ENCODE results near the gene PANX2. TPM values are rescaled to one million over a fixed set of nuclear protein-coding genes. Genes with fewer than 3 reads are reported as not detected.

The PANX2 gene
- total RNA-seq, 4 donors from 2014 or later = 0.40 to 0.83 TPM; not detected in 2

DNA sequence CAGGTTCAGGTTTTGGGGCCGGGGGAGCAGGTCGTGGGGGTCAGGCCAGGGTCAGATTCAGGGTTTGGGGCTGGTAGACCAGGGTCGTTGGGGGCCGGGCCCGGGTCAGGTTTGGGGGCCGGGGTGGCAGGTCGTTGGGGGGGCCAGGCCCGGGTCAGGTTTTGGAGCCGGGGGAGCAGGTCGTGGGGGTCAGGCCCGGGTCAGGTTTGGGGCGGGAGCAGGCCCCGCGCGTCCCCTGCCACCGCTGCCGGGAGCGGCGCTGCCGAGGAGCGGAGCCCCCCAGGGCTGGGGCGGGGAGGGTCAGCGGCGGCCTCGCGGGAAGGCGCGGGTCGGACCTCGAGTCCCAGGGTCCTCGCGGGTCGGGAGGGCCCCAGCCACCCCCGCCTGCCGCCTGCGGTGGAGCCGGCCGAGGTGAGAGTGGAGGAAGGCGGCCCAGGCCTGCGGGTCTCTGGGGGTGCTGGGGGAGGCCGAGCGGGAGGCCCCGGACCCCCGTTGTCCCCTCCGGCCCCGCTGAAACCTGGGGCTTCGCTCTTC is 15.7 kb downstream of the PANX2 start:
- in situ Hi-C loops (cut with MboI; ENCODE audit: low sequenced_read_pairs in 4 of 4) (no loop called here), intact Hi-C loops (cut with DNase I; ENCODE audit: low total_unique reads) (loop anchor here (10.0 kb wide), 1 partner anchor 401 kb away; no protein-coding TSS in a partner anchor)
- Histone ChIP-seq H3K27me3 (no peaks in the 10 kb centered on the region), H3K36me3 (no peaks in the 10 kb centered on the region), H3K4me3 (peak overlapping the region; percentile 65 to 87 (median 72)), H3K9me3 (no peaks in the 10 kb centered on the region), H3K4me1 (peaks cover 24 to 30% of the 10 kb centered on the region in 2 donors), H3K27ac (peak overlapping the region; percentile 62 to 74 (median 70))
- no peak for TF ChIP-seq POLR2A (IDR thresholded peaks at IDR 0.05)
- TF ChIP-seq, protein P1, sequence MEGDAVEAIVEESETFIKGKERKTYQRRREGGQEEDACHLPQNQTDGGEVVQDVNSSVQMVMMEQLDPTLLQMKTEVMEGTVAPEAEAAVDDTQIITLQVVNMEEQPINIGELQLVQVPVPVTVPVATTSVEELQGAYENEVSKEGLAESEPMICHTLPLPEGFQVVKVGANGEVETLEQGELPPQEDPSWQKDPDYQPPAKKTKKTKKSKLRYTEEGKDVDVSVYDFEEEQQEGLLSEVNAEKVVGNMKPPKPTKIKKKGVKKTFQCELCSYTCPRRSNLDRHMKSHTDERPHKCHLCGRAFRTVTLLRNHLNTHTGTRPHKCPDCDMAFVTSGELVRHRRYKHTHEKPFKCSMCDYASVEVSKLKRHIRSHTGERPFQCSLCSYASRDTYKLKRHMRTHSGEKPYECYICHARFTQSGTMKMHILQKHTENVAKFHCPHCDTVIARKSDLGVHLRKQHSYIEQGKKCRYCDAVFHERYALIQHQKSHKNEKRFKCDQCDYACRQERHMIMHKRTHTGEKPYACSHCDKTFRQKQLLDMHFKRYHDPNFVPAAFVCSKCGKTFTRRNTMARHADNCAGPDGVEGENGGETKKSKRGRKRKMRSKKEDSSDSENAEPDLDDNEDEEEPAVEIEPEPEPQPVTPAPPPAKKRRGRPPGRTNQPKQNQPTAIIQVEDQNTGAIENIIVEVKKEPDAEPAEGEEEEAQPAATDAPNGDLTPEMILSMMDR (IDR thresholded peaks at IDR 0.05 in 4 of 5, conservative IDR thresholded peaks at IDR 0.05 in 1 of 5) = no peak
- ATAC-seq (peak in 1 of 2 donors; percentile 19), DNase-seq (no peak)

- H3K9me3 ChIP-seq = no peaks in the 10 kb centered on the region
- peaks cover 24 to 30% of the 10 kb centered on the region in 2 donors for H3K4me1 ChIP-seq
- DNase-seq (no peak), ATAC-seq (no peak)
- no peaks in the 10 kb centered on the region for H3K27me3 ChIP-seq
- intact Hi-C loops (cut with DNase I; ENCODE audit: low total_unique reads) = loop anchor here (10.0 kb wide), 1 partner anchor 402 kb away; no protein-coding TSS in a partner anchor
- peak overlapping the region; percentile 65 to 87 (median 72) for H3K4me3 ChIP-seq
- peak overlapping the region; percentile 62 to 74 (median 70) for H3K27ac ChIP-seq
- TF ChIP-seq, protein P1 (IDR thresholded peaks at IDR 0.05 in 4 of 5, conservative IDR thresholded peaks at IDR 0.05 in 1 of 5) = no peak
- TF ChIP-seq POLR2A (IDR thresholded peaks at IDR 0.05) = no peak
- in situ Hi-C loops (cut with MboI; ENCODE audit: low sequenced_read_pairs in 4 of 4) = no loop called here
- no peaks in the 10 kb centered on the region for H3K36me3 ChIP-seq
Observed at GRCh38 chr22:50186761-50187523, 16.4 kb downstream of the PANX2 start.

DNA sequence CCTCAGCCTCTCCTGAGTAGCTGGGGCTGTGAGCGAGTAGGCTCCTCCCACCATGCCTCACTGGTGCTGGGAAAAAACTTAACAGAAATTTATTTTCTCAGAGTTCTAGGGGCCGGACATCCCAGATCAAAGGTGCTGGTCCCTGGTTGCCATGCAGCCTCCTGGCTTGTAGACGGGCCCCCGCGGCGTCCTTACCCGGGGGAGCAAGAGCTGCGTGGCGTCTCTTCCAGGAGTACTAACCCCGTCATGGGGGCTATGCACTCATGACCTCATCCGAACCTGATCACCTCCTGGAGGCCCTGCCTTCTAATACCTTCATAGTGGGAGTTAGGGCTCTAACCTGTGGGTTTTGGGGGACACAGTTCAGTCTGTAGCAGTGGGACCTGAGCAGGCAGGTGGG is 17.8 kb downstream of the PANX2 start:
- Histone ChIP-seq H3K4me1 (peaks cover 24 to 30% of the 10 kb centered on the region in 2 donors), H3K27me3 (no peaks in the 10 kb centered on the region), H3K27ac (no peak overlapping the region), H3K36me3 (peaks cover 0 to 3% of the 10 kb centered on the region in 2 donors), H3K9me3 (no peaks in the 10 kb centered on the region), H3K4me3 (no peak overlapping the region)
- intact Hi-C loops (cut with DNase I; ENCODE audit: low total_unique reads) (loop anchor here (10.0 kb wide), 1 partner anchor 404 kb away; no protein-coding TSS in a partner anchor), in situ Hi-C loops (cut with MboI; ENCODE audit: low sequenced_read_pairs in 4 of 4) (no loop called here)
- DNase-seq (no peak), ATAC-seq (no peak)
- TF ChIP-seq, protein P1 (IDR thresholded peaks at IDR 0.05 in 4 of 5, conservative IDR thresholded peaks at IDR 0.05 in 1 of 5) = no peak
- TF ChIP-seq POLR2A (IDR thresholded peaks at IDR 0.05) = no peak

GRCh38 chr22:50189184-50189848 is 18.8 kb downstream of the PANX2 start:
- Histone ChIP-seq H3K36me3 (peaks cover 0 to 12% of the 10 kb centered on the region in 2 donors), H3K9me3 (no peaks in the 10 kb centered on the region), H3K4me1 (peaks cover 22 to 30% of the 10 kb centered on the region in 2 donors), H3K4me3 (no peak overlapping the region), H3K27me3 (no peaks in the 10 kb centered on the region), H3K27ac (peak overlapping the region in 1 of 4 donors; percentile 66)
- in situ Hi-C loops (cut with MboI; ENCODE audit: low sequenced_read_pairs in 4 of 4) = no loop called here
- intact Hi-C loops (cut with DNase I; ENCODE audit: low total_unique reads) = loop anchor here (10.0 kb wide), 1 partner anchor 405 kb away; no protein-coding TSS in a partner anchor
- TF ChIP-seq POLR2A (IDR thresholded peaks at IDR 0.05) = no peak
- TF ChIP-seq, protein P1 (IDR thresholded peaks at IDR 0.05 in 4 of 5, conservative IDR thresholded peaks at IDR 0.05 in 1 of 5) = no peak
- DNase-seq = no peak
- ATAC-seq = no peak

Measured in gastrocnemius medialis (tissue), 4 donors.